A673 (cell line): ENCODE results near the gene ZNF620. TPM values are rescaled to one million over a fixed set of nuclear protein-coding genes. Genes with fewer than 3 reads are reported as not detected.
A peak's percentile ranks its signal among the peaks of the same experiment; 100 is the strongest.

Experiments
- Bru-seq: library from RNA; stranded (reverse); fragments of 400-500 nt; gene quantifications from one replicate; lab custom pipeline; 2021; lab: Mats Ljungman, UMichigan
- BruChase-seq, 2 experiments: library from RNA; stranded (reverse); fragments of 400-500 nt; gene quantifications; one replicate each; lab custom pipeline; 2021; lab: Mats Ljungman, UMichigan
- BruUV-seq: library from RNA; stranded (reverse); fragments of 400-500 nt; replicated peaks from 2 replicates; lab custom pipeline; 2021; lab: Mats Ljungman, UMichigan
- CTCF ChIA-PET: fragments of 300-600 bp; sonication (Branson Sonifier 250); formaldehyde crosslinking; loops from one replicate; lab custom pipeline; 2022; ENCODE audit warnings: antibody characterized with exemption; lab: Charles Lee
- POLR2A ChIA-PET: fragments of 300-600 bp; sonication (Branson Sonifier 250); formaldehyde crosslinking; loops from one replicate; lab custom pipeline; 2022; ENCODE audit warnings: antibody characterized with exemption; ENCODE audit not compliant: low non-redundant PET; lab: Charles Lee
- DNase-seq: peaks from one replicate; pipeline ENCODE4 v3.0.0-alpha.2; 2015; ENCODE audit warnings: low spot score
- H3K27ac ChIP-seq: fragments of 200-600 bp; sonication (generic); 2 replicates; pipeline ENCODE4 v1.5.1; 2016; ENCODE audit warnings: mixed run types, low read depth, mild to moderate bottlenecking, mixed read lengths, antibody characterized with exemption, low read length; ENCODE audit not compliant: poor library complexity, severe bottlenecking
- H3K27me3 ChIP-seq: fragments of 200-600 bp; sonication (generic); replicated peaks from 2 replicates; pipeline ENCODE4 v1.6.1; 2017; ENCODE audit warnings: mixed run types, low read depth, mild to moderate bottlenecking, mixed read lengths, antibody characterized with exemption, low read length; ENCODE audit not compliant: insufficient read depth, poor library complexity
- H3K36me3 ChIP-seq: fragments of 200-600 bp; sonication (generic); 2 replicates; pipeline ENCODE4 v1.6.1; 2016; ENCODE audit warnings: mixed run types, mild to moderate bottlenecking, mixed read lengths, antibody characterized with exemption, low read length; ENCODE audit not compliant: insufficient read depth, poor library complexity, severe bottlenecking
- H3K4me1 ChIP-seq: fragments of 200-600 bp; sonication (generic); 2 replicates; pipeline ENCODE4 v1.6.1; 2017; ENCODE audit warnings: mixed run types, mild to moderate bottlenecking, mixed read lengths, antibody characterized with exemption, low read length; ENCODE audit not compliant: insufficient read depth, poor library complexity, severe bottlenecking
- H3K4me3 ChIP-seq: fragments of 200-600 bp; sonication (generic); 2 replicates; pipeline ENCODE4 v1.5.1; 2016; ENCODE audit warnings: low read depth, mixed run types, mild to moderate bottlenecking, mixed read lengths, low read length; ENCODE audit not compliant: poor library complexity, severe bottlenecking
- H3K9me3 ChIP-seq: fragments of 200-600 bp; sonication (generic); 2 replicates; pipeline ENCODE4 v1.6.1; 2016; ENCODE audit warnings: mixed run types, low read depth, mild to moderate bottlenecking, mixed read lengths, antibody characterized with exemption, low read length; ENCODE audit not compliant: poor library complexity, severe bottlenecking
- CTCF ChIP-seq: fragments of 300-800, 200-600 bp; sonication (generic); conservative IDR thresholded peaks from 2 replicates; pipeline ENCODE4 v1.5.1; 2017; ENCODE audit warnings: low read depth, mild to moderate bottlenecking, antibody characterized with exemption, low read length, moderate library complexity, mixed read lengths
- EZH2 ChIP-seq: fragments of 200-600 bp; sonication (generic); IDR thresholded peaks from 2 replicates; pipeline ENCODE4 v1.6.1; 2017; ENCODE audit warnings: borderline replicate concordance, low read depth, mild to moderate bottlenecking, mixed read lengths, antibody characterized with exemption, low read length; ENCODE audit not compliant: poor library complexity, severe bottlenecking
- intact Hi-C: fragments of 100-400 bp; cut with micrococcal nuclease; formaldehyde crosslinking; loops from one replicate; pipeline ENCODE4 v1.10.0; 2022; ENCODE audit not compliant: unreplicated experiment
- long read RNA-seq: library from polyadenylated mRNA; stranded (forward); transcript quantifications from one replicate; pipeline ENCODE4 v2.0.0, GENCODE V29; 2022
- total RNA-seq: library from RNA; stranded (reverse); gene quantifications from 2 replicates; pipeline ENCODE4 v1.2.3, GENCODE V29; 2021

ZNF620 gene
- total RNA-seq = 6.0 and 7.9 TPM in 2 replicates
- Bru-seq, nascent RNA = percentile 67 among the genes with signal in this experiment
- percentile 72 among the genes with signal in this experiment for BruChase-seq, experiment 1, labeled RNA remaining after a 2-hour chase
- percentile 68 among the genes with signal in this experiment for BruChase-seq, experiment 2, labeled RNA remaining after a 6-hour chase
- long read RNA-seq, partial matches to known transcripts = 1 of 3 reads
- long read RNA-seq, other reads (novel, unspliced or antisense) = 1 of 3 reads

- peak within 1 kb of the TSS; percentile 55 for H3K27ac ChIP-seq
- peak within 1 kb of the TSS; percentile 60 for H3K4me3 ChIP-seq
- ChIA-PET POLR2A (interaction anchor here (0.7 kb wide), 1 partner anchor 1709 kb away, joined by 3 read pairs; no protein-coding TSS in a partner anchor), CTCF (no interaction called here)
- H3K9me3 ChIP-seq = no peaks in the 10 kb centered on the region
- peak; percentile 83 for DNase-seq
- no TSS peak for BruUV-seq
- no peaks in the 10 kb centered on the region for H3K4me1 ChIP-seq
- intact Hi-C loops = no loop called here
- peaks cover 3% of the 10 kb centered on the region for H3K36me3 ChIP-seq
- H3K27me3 ChIP-seq = no peaks in the 10 kb centered on the region
- TF ChIP-seq EZH2 (no peak), CTCF (peak; percentile 19; the same call in 1 of the 2 replicates)
Observed at GRCh38 chr3:40505599-40506462, at the start of gene ZNF620. ZNF620 (plus strand) TSS chr3:40506039; CDS start chr3:40506353, 314 bp downstream.

- intact Hi-C loops = no loop called here
- POLR2A ChIA-PET = no interaction called here
Observed at GRCh38 chr3:40456279-40456939, 49.4 kb upstream of the ZNF620 start.

More at GRCh38 chr3:40456279-40456939, 49.4 kb upstream of the ZNF620 start:
- H3K36me3 ChIP-seq = peaks cover 31% of the 10 kb centered on the region
- no peak for DNase-seq
- H3K27me3 ChIP-seq = no peaks in the 10 kb centered on the region
- TF ChIP-seq CTCF (no peak), EZH2 (no peak)
- H3K4me3 ChIP-seq = peak overlapping the region; percentile 86
- BruUV-seq = TSS peak; percentile 98
- H3K4me1 ChIP-seq = peaks cover 4% of the 10 kb centered on the region
- no peaks in the 10 kb centered on the region for H3K9me3 ChIP-seq
- CTCF ChIA-PET = interaction anchor here (0.7 kb wide), 1 partner anchor 1444 kb away, joined by 3 read pairs; no protein-coding TSS in a partner anchor
- H3K27ac ChIP-seq = peak overlapping the region; percentile 86
